H1 (cell line): Measurements from ENCODE around the gene ST8SIA5. TPM values are rescaled to one million over a fixed set of nuclear protein-coding genes. Genes with fewer than 3 reads are reported as not detected.

ENCODE experiments used
- CTCF ChIA-PET: fragments of 300-600 bp; sonication (Branson Sonifier 250); formaldehyde crosslinking; loops from one replicate; lab custom pipeline; 2021; ENCODE audit not compliant: partially characterized antibody; lab: Charles Lee
- POLR2A ChIA-PET: fragments of 300-600 bp; sonication (Branson Sonifier 250); formaldehyde crosslinking; loops from one replicate; lab custom pipeline; 2021; ENCODE audit warnings: inconsistent platforms; ENCODE audit not compliant: partially characterized antibody; lab: Charles Lee
- DNase-seq, 2 experiments: peaks; one replicate each; pipeline versions ENCODE4 v3.0.0 to v3.0.0-alpha.2; 2010 to 2022; ENCODE audit warnings: low spot score in 2 of 2, low read depth in 1 of 2, mixed read lengths in 1 of 2
- FAIRE-seq: peaks from 2 replicates; lab custom pipeline; 2011; peaks lifted over from hg19 to GRCh38; lab: Jason Lieb, UNC
- H2AFZ ChIP-seq: 2 replicates; pipeline ENCODE4 v1.8.1; 2012; ENCODE audit warnings: low read length, inconsistent platforms
- H2AK5ac ChIP-seq: 2 replicates; pipeline ENCODE4 v1.6.1; 2013; ENCODE audit warnings: low read depth, low read length
- H2BK120ac ChIP-seq: replicated peaks from 2 replicates; pipeline ENCODE3; 2013; ENCODE audit warnings: low read depth, low read length, inconsistent platforms
- H2BK12ac ChIP-seq: 2 replicates; pipeline ENCODE4 v1.6.1; 2013; ENCODE audit warnings: low read depth, low read length
- H2BK15ac ChIP-seq: 2 replicates; pipeline ENCODE4 v1.6.1; 2013; ENCODE audit warnings: low read length
- H2BK20ac ChIP-seq: 2 replicates; pipeline ENCODE4 v1.6.1; 2013; ENCODE audit warnings: low read length
- H2BK5ac ChIP-seq: 2 replicates; pipeline ENCODE4 v1.6.1; 2013; ENCODE audit warnings: low read depth, low read length
- H3K14ac ChIP-seq: 2 replicates; pipeline ENCODE4 v1.6.1; 2013; ENCODE audit warnings: inconsistent platforms; ENCODE audit not compliant: insufficient read length
- H3K18ac ChIP-seq: 2 replicates; pipeline ENCODE4 v1.6.1; 2013; ENCODE audit warnings: low read length; ENCODE audit errors: extremely low read depth
- H3K23ac ChIP-seq: 2 replicates; pipeline ENCODE4 v1.6.1; 2013; ENCODE audit warnings: inconsistent platforms; ENCODE audit not compliant: insufficient read length
- H3K23me2 ChIP-seq: 2 replicates; pipeline ENCODE4 v1.6.1; 2013; ENCODE audit warnings: low read depth, low read length
- H3K27ac ChIP-seq: 2 replicates; pipeline ENCODE4 v1.6.1; 2011; ENCODE audit warnings: low read depth, low read length, inconsistent platforms
- H3K27me3 ChIP-seq, 4 experiments: replicated peaks in 1 of 4; 1 replicate in 1 of 4; 2 replicates in 3 of 4; pipeline versions ENCODE4 v1.6.1 to v1.8.1; 2011 to 2013; ENCODE audit warnings: low read length in 3 of 4, mild to moderate bottlenecking in 3 of 4, inconsistent platforms in 2 of 4, mixed read lengths in 2 of 4, moderate library complexity in 1 of 4; ENCODE audit not compliant: control insufficient read depth in 3 of 4, insufficient read depth in 3 of 4; ENCODE audit errors: extremely low read depth in 1 of 4
- H3K36me3 ChIP-seq, 4 experiments: 2 replicates each; pipeline versions ENCODE4 v1.6.1 to v1.8.1; 2011 to 2013; ENCODE audit warnings: mild to moderate bottlenecking in 4 of 4, low read length in 3 of 4, moderate library complexity in 2 of 4, control low read depth in 1 of 4, inconsistent platforms in 1 of 4; ENCODE audit not compliant: insufficient read depth in 4 of 4, control insufficient read depth in 2 of 4
- H3K4ac ChIP-seq: replicated peaks from 2 replicates; pipeline ENCODE3; 2013; ENCODE audit warnings: low read length, low read depth, mixed read lengths, inconsistent platforms; ENCODE audit not compliant: insufficient read length
- H3K4me1 ChIP-seq, 4 experiments: replicated peaks in 1 of 4; 1 replicate in 1 of 4; 2 replicates in 3 of 4; pipeline versions ENCODE4 v1.6.1 to v1.8.1; 2011 to 2013; ENCODE audit warnings: low read length in 3 of 4, inconsistent platforms in 2 of 4, mixed read lengths in 1 of 4; ENCODE audit not compliant: insufficient read depth in 4 of 4, control insufficient read depth in 3 of 4
- H3K4me2 ChIP-seq, 2 experiments: 2 replicates each; pipeline versions ENCODE4 v1.6.1 to v1.8.1; 2011 to 2013; ENCODE audit warnings: low read depth in 2 of 2, low read length in 2 of 2, control low read depth in 1 of 2, inconsistent platforms in 1 of 2, mild to moderate bottlenecking in 1 of 2; ENCODE audit not compliant: insufficient read depth in 1 of 2
- H3K4me3 ChIP-seq, 4 experiments: fragments of 200-600, 300-600 bp in 1 of 4; sonication (generic), shearing (Covaris generic), sonication (Bioruptor Twin) in 1 of 4; 2 replicates each; pipeline versions ENCODE4 v1.5.1 to v1.8.1; 2011 to 2016; ENCODE audit warnings: low read length in 4 of 4, low read depth in 3 of 4, control low read depth in 2 of 4, inconsistent platforms in 2 of 4, mild to moderate bottlenecking in 2 of 4, mixed read lengths in 1 of 4, moderate library complexity in 1 of 4; ENCODE audit not compliant: insufficient read depth in 2 of 4; ENCODE audit errors: extremely low read depth in 1 of 4
- H3K56ac ChIP-seq: replicated peaks from 2 replicates; pipeline ENCODE3; 2013; ENCODE audit warnings: low read depth, mild to moderate bottlenecking, mixed read lengths, low read length, inconsistent platforms; ENCODE audit not compliant: insufficient read length
- H3K79me1 ChIP-seq: 2 replicates; pipeline ENCODE4 v1.6.1; 2013; ENCODE audit warnings: low read depth, low read length, control low read depth
- H3K79me2 ChIP-seq, 2 experiments: 2 replicates each; pipeline versions ENCODE4 v1.6.1 to v1.8.1; 2012 to 2013; ENCODE audit warnings: low read length in 2 of 2, mild to moderate bottlenecking in 2 of 2, inconsistent platforms in 1 of 2; ENCODE audit not compliant: insufficient read depth in 2 of 2, control insufficient read depth in 1 of 2
- H3K9ac ChIP-seq, 4 experiments: replicated peaks in 1 of 4; 1 replicate in 1 of 4; 2 replicates in 3 of 4; pipeline versions ENCODE4 v1.6.1 to v1.8.1; 2011 to 2013; ENCODE audit warnings: low read depth in 3 of 4, low read length in 3 of 4, control low read depth in 2 of 4, mild to moderate bottlenecking in 2 of 4, moderate library complexity in 2 of 4, inconsistent platforms in 1 of 4; ENCODE audit errors: extremely low read depth in 1 of 4
- H3K9me3 ChIP-seq, 2 experiments: 2 replicates each; pipeline versions ENCODE4 v1.6.1 to v1.8.1; 2012 to 2013; ENCODE audit warnings: mild to moderate bottlenecking in 2 of 2, moderate library complexity in 2 of 2, control low read depth in 1 of 2, inconsistent platforms in 1 of 2, low read depth in 1 of 2, low read length in 1 of 2, mixed read lengths in 1 of 2; ENCODE audit not compliant: insufficient read depth in 2 of 2
- H4K20me1 ChIP-seq, 2 experiments: replicated peaks in 1 of 2; 2 replicates each; pipeline versions ENCODE3 to v1.8.1; 2011 to 2013; ENCODE audit warnings: inconsistent platforms in 2 of 2, low read length in 2 of 2, mild to moderate bottlenecking in 1 of 2; ENCODE audit not compliant: insufficient read depth in 2 of 2, control insufficient read depth in 1 of 2
- H4K5ac ChIP-seq: 2 replicates; pipeline ENCODE4 v1.6.1; 2013; ENCODE audit warnings: low read length, low read depth, mixed read lengths, inconsistent platforms; ENCODE audit not compliant: insufficient read length
- H4K8ac ChIP-seq: 2 replicates; pipeline ENCODE4 v1.8.0; 2013; ENCODE audit warnings: mild to moderate bottlenecking, moderate library complexity, low read length, inconsistent platforms; ENCODE audit not compliant: insufficient read depth; ENCODE audit errors: extremely low read depth
- H4K91ac ChIP-seq: replicated peaks from 2 replicates; pipeline ENCODE3; 2013; ENCODE audit warnings: low read length, mixed read lengths, inconsistent platforms; ENCODE audit not compliant: insufficient read length
- FOSL1 ChIP-seq: IDR thresholded peaks from 2 replicates; pipeline ENCODE4 v1.6.1; 2011; ENCODE audit warnings: mild to moderate bottlenecking, low read depth, low read length, moderate library complexity; ENCODE audit not compliant: insufficient read depth
- NANOG ChIP-seq: IDR thresholded peaks from 2 replicates; pipeline ENCODE4 v1.6.1; 2011; ENCODE audit warnings: low read length, low read depth, mild to moderate bottlenecking, inconsistent platforms; ENCODE audit not compliant: insufficient read depth, poor library complexity, severe bottlenecking
- SIRT6 ChIP-seq: IDR thresholded peaks from one replicate; pipeline ENCODE4 v1.7.1; 2012; ENCODE audit warnings: low read length, inconsistent platforms
- SP1 ChIP-seq: IDR thresholded peaks from 2 replicates; pipeline ENCODE4 v1.6.1; 2011; ENCODE audit warnings: low read depth, low read length
- SP4 ChIP-seq: IDR thresholded peaks from 2 replicates; pipeline ENCODE4 v1.6.1; 2012; ENCODE audit warnings: low read length, inconsistent platforms
- SUZ12 ChIP-seq: fragments of 200-600 bp; sonication (generic); IDR thresholded peaks from 2 replicates; pipeline ENCODE4 v1.6.1; 2012; ENCODE audit warnings: mild to moderate bottlenecking, inconsistent platforms, low read length, moderate library complexity, mixed read lengths
- TBP ChIP-seq: IDR thresholded peaks from 2 replicates; pipeline ENCODE4 v1.6.1; 2011; ENCODE audit warnings: low read depth, low read length, improper control_type of control experiment
- YY1 ChIP-seq: IDR thresholded peaks from 2 replicates; pipeline ENCODE4 v1.6.1; 2011; ENCODE audit warnings: low read depth, mild to moderate bottlenecking, low read length
- WGBS, 2 experiments: shearing (Covaris generic) in 1 of 2; methylation state at CpG; one replicate each; pipeline versions ENCODE4 v1.1.6 to v1.1.7; 2013 to 2015; ENCODE audit warnings: low lambda C conversion rate in 2 of 2, mixed read lengths in 2 of 2, inconsistent platforms in 1 of 2, low coverage in 1 of 2, missing lambda C conversion rate in 1 of 2; ENCODE audit not compliant: insufficient replicate concordance in 2 of 2, insufficient coverage in 1 of 2, insufficient read length in 1 of 2; ENCODE audit errors: extremely low coverage in 1 of 2, missing lambda C conversion rate in 1 of 2; 5-methylcytosine and 5-hydroxymethylcytosine counted together
- polyA plus RNA-seq, 7 experiments: library from polyadenylated mRNA; depleted of rRNA in 3 of 7; stranded (reverse) in 5 of 7; unstranded in 2 of 7; fragments of >200 nt in 5 of 7; fragments of 200-250 nt in 2 of 7; gene quantifications; 1 replicate in 5 of 7; 2 replicates in 1 of 7; 4 replicates in 1 of 7; pipeline versions ENCODE4 v1.2.1 to v1.2.3, GENCODE V29; 2011 to 2013; ENCODE audit warnings: missing spikeins in 2 of 7, mixed read lengths in 2 of 7
- total RNA-seq: library from RNA; stranded (reverse); fragmentation: NEBNext Ultra II Directional; extraction: Animal tissue kit (Norgen Biotek cat#: 25700); gene quantifications from 2 replicates; pipeline ENCODE4 v1.2.1, GENCODE V29; 2021
- TF ChIP-seq, protein P1 (sequence below), 3 experiments: IDR thresholded peaks; 1 replicate in 2 of 3; 2 replicates in 1 of 3; pipeline versions ENCODE4 v1.5.1 to v1.6.1; 2011; ENCODE audit warnings: low read length in 3 of 3, mild to moderate bottlenecking in 3 of 3, inconsistent platforms in 2 of 3, low read depth in 1 of 3, moderate library complexity in 1 of 3; ENCODE audit not compliant: insufficient read depth in 1 of 3; ENCODE audit errors: control extremely low read depth in 1 of 3

The ST8SIA5 gene
- total and polyA plus RNA-seq, 2 of the 8 experiments (the other 6 are each of a cell fraction or from before 2014, with no cell fraction given) = 2.4 to 6.3 TPM

- FAIRE-seq = no peak
- WGBS, 2 experiments = 88% methylated on average over 1 of the region's 1 CpG; no CpG with 5 or more reads in 1 of the 2 experiments
- CTCF ChIA-PET = interaction anchor here (1.1 to 1.5 kb wide), 3 partner anchors 11 to 69 kb away, joined by 3 to 5 read pairs (median 4); no protein-coding TSS in a partner anchor
- TF ChIP-seq SIRT6 (no peak), SP4 (no peak), SP1 (no peak), NANOG (no peak), FOSL1 (no peak), TBP (no peak), SUZ12 (no peak), YY1 (no peak)
- TF ChIP-seq, protein P1, sequence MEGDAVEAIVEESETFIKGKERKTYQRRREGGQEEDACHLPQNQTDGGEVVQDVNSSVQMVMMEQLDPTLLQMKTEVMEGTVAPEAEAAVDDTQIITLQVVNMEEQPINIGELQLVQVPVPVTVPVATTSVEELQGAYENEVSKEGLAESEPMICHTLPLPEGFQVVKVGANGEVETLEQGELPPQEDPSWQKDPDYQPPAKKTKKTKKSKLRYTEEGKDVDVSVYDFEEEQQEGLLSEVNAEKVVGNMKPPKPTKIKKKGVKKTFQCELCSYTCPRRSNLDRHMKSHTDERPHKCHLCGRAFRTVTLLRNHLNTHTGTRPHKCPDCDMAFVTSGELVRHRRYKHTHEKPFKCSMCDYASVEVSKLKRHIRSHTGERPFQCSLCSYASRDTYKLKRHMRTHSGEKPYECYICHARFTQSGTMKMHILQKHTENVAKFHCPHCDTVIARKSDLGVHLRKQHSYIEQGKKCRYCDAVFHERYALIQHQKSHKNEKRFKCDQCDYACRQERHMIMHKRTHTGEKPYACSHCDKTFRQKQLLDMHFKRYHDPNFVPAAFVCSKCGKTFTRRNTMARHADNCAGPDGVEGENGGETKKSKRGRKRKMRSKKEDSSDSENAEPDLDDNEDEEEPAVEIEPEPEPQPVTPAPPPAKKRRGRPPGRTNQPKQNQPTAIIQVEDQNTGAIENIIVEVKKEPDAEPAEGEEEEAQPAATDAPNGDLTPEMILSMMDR (IDR thresholded peaks at IDR 0.05; ENCODE audit: control extremely low read depth in 1 of 3, insufficient read depth in 1 of 3, low read depth in 1 of 3, low read length in 3 of 3) = no peak
These were observed 29.7 kb downstream of the ST8SIA5 start for GRCh38 chr18:46727177-46727576.

More at GRCh38 chr18:46727177-46727576, 29.7 kb downstream of the ST8SIA5 start:
- H3K23me2 ChIP-seq = no peaks in the 10 kb centered on the region
- H4K8ac ChIP-seq = no peak overlapping the region
- H3K36me3 ChIP-seq = 0 out of 8 replicates have a peak, but pooled peaks cover 0 to 3% (median 0%) of the 10 kb centered on the region in 4 experiments
- DNase-seq = no peak
- no peaks in the 10 kb centered on the region for H3K27me3 ChIP-seq
- no peak overlapping the region for H3K4me3 ChIP-seq
- H3K4me1 ChIP-seq = no peaks in the 10 kb centered on the region
- no peaks in the 10 kb centered on the region for H4K20me1 ChIP-seq
- no peak overlapping the region for H2BK120ac ChIP-seq
- H3K79me2 ChIP-seq = no peaks in the 10 kb centered on the region
- no peak overlapping the region for H3K14ac ChIP-seq
- no peak overlapping the region for H4K5ac ChIP-seq
- no peak overlapping the region for H2BK15ac ChIP-seq
- no peak overlapping the region for H2AFZ ChIP-seq
- no peak overlapping the region for H2BK20ac ChIP-seq
- no peak overlapping the region for H2BK5ac ChIP-seq
- peaks cover 8 to 10% of the 10 kb centered on the region in 2 experiments; a peak in 2 of 4 replicates for H3K9me3 ChIP-seq
- no peaks in the 10 kb centered on the region for H3K79me1 ChIP-seq
- no peak overlapping the region for H3K4ac ChIP-seq
- H2BK12ac ChIP-seq = no peak overlapping the region
- no peak overlapping the region for H3K9ac ChIP-seq
- no peak overlapping the region for H3K56ac ChIP-seq
- no peak overlapping the region for H3K27ac ChIP-seq
- no peak overlapping the region for H2AK5ac ChIP-seq
- H3K23ac ChIP-seq = no peak overlapping the region
- no peak overlapping the region for H3K18ac ChIP-seq
- no peak overlapping the region for H4K91ac ChIP-seq
- no peak overlapping the region for H3K4me2 ChIP-seq
- POLR2A ChIA-PET = no interaction called here
